Endothelial cell of umbilical vein (primary cell): ENCODE measurements around the gene ZDHHC18. TPM values are rescaled to one million over a fixed set of nuclear protein-coding genes. Genes with fewer than 3 reads are reported as not detected.

ENCODE experiments used
- BruUV-seq: library from RNA; stranded (reverse); fragments of 400-500 nt; replicated peaks from 2 replicates; lab custom pipeline; 2021; lab: Mats Ljungman, UMichigan
- CTCF ChIA-PET: fragments of 300-600, 350-600 bp; sonication (Branson Sonifier 250); formaldehyde crosslinking; loops from one replicate; lab custom pipeline; 2021; ENCODE audit warnings: antibody characterized with exemption, inconsistent platforms; lab: Charles Lee
- POLR2A ChIA-PET: fragments of 300-600, 350-600 bp; sonication (Branson Sonifier 250); formaldehyde crosslinking; loops from one replicate; lab custom pipeline; 2021; ENCODE audit warnings: antibody characterized with exemption, inconsistent platforms; lab: Charles Lee
- DNase-seq: peaks from one replicate; pipeline ENCODE4 v3.0.0-alpha.2; 2011; ENCODE audit warnings: low read depth, low spot score
- FAIRE-seq: peaks from 2 replicates; lab custom pipeline; 2011; peaks lifted over from hg19 to GRCh38; lab: Jason Lieb, UNC
- H2AFZ ChIP-seq: 2 replicates; pipeline ENCODE4 v1.6.0; 2012; ENCODE audit warnings: low read depth, low read length, control low read depth, inconsistent platforms
- H3K27ac ChIP-seq: 2 replicates; pipeline ENCODE4 v1.5.1; 2011; ENCODE audit warnings: low read depth, mild to moderate bottlenecking, control low read depth, low read length, moderate library complexity; ENCODE audit not compliant: insufficient read depth
- H3K27me3 ChIP-seq, 2 experiments: 2 replicates each; pipeline versions ENCODE4 v1.6.0 to v1.6.1; 2011; ENCODE audit warnings: low read length in 2 of 2, mixed read lengths in 1 of 2; ENCODE audit not compliant: control insufficient read depth in 2 of 2, insufficient read depth in 2 of 2
- H3K36me3 ChIP-seq, 2 experiments: 2 replicates in 1 of 2; 3 replicates in 1 of 2; pipeline ENCODE4 v1.5.1; 2011; ENCODE audit warnings: low read length in 2 of 2, mild to moderate bottlenecking in 1 of 2, moderate library complexity in 1 of 2; ENCODE audit not compliant: control insufficient read depth in 2 of 2, insufficient read depth in 2 of 2; ENCODE audit errors: extremely low read depth in 1 of 2
- H3K4me1 ChIP-seq: 3 replicates; pipeline ENCODE4 v1.5.1; 2011; ENCODE audit warnings: mild to moderate bottlenecking, low read length; ENCODE audit not compliant: control insufficient read depth, insufficient read depth; ENCODE audit errors: extremely low read depth
- H3K4me2 ChIP-seq: 2 replicates; pipeline ENCODE4 v1.6.1; 2011; ENCODE audit warnings: low read length, control low read depth, mixed read lengths; ENCODE audit not compliant: insufficient read depth
- H3K4me3 ChIP-seq, 3 experiments: fragments of 200-600 bp in 1 of 3; sonication (generic), shearing (Covaris generic) in 1 of 3; replicated peaks in 1 of 3; 2 replicates each; pipeline ENCODE4 v1.5.1; 2011 to 2016; ENCODE audit warnings: control low read depth in 3 of 3, low read length in 3 of 3, mild to moderate bottlenecking in 2 of 3, inconsistent platforms in 1 of 3, low read depth in 1 of 3, moderate library complexity in 1 of 3; ENCODE audit not compliant: insufficient read depth in 1 of 3
- H3K79me2 ChIP-seq: 2 replicates; pipeline ENCODE4 v1.6.0; 2012; ENCODE audit warnings: low read length, inconsistent platforms; ENCODE audit not compliant: control insufficient read depth, insufficient read depth
- H3K9ac ChIP-seq: replicated peaks from 2 replicates; pipeline ENCODE3; 2011; ENCODE audit warnings: low read length, control low read depth; ENCODE audit not compliant: insufficient read depth; ENCODE audit errors: extremely low read depth
- H3K9me1 ChIP-seq: replicated peaks from 3 replicates; pipeline ENCODE4 v1.6.0; 2011; ENCODE audit warnings: mild to moderate bottlenecking, low read length; ENCODE audit not compliant: control insufficient read depth, insufficient read depth; ENCODE audit errors: extremely low read depth
- H3K9me3 ChIP-seq: replicated peaks from 2 replicates; pipeline ENCODE4 v1.5.1; 2012; ENCODE audit warnings: low read length, inconsistent platforms; ENCODE audit not compliant: control insufficient read depth, insufficient read depth
- H4K20me1 ChIP-seq: replicated peaks from 2 replicates; pipeline ENCODE3; 2011; ENCODE audit warnings: mild to moderate bottlenecking, low read length; ENCODE audit not compliant: control insufficient read depth, insufficient read depth; ENCODE audit errors: extremely low read depth
- CTCF ChIP-seq, 2 donors: IDR thresholded peaks; 1 replicate in 1 of 2; 2 replicates in 1 of 2; pipeline ENCODE4 v1.5.1; 2011; ENCODE audit warnings: low read length in 2 of 2, mild to moderate bottlenecking in 2 of 2, moderate library complexity in 2 of 2, control low read depth in 1 of 2, inconsistent platforms in 1 of 2, low read depth in 1 of 2; ENCODE audit not compliant: insufficient read depth in 1 of 2; ENCODE audit errors: extremely low read depth in 1 of 2
- EZH2 ChIP-seq: IDR thresholded peaks from 2 replicates; pipeline ENCODE4 v1.6.1; 2012; ENCODE audit warnings: borderline replicate concordance, low read depth, mild to moderate bottlenecking, moderate library complexity, low read length, inconsistent platforms; ENCODE audit not compliant: severe bottlenecking
- FOS ChIP-seq: IDR thresholded peaks from 2 replicates; pipeline ENCODE4 v1.6.1; 2011; ENCODE audit warnings: mild to moderate bottlenecking, low read length, moderate library complexity, borderline replicate concordance; ENCODE audit not compliant: insufficient read depth
- GATA2 ChIP-seq: IDR thresholded peaks from 2 replicates; pipeline ENCODE4 v1.7.0; 2011; ENCODE audit warnings: low read depth, mild to moderate bottlenecking, moderate library complexity, mixed read lengths, low read length; ENCODE audit not compliant: insufficient read length, insufficient read depth
- JUN ChIP-seq: IDR thresholded peaks from 2 replicates; pipeline ENCODE4 v1.6.1; 2011; ENCODE audit warnings: borderline replicate concordance, low read depth; ENCODE audit not compliant: insufficient read length, insufficient read depth
- MAX ChIP-seq: IDR thresholded peaks from 2 replicates; pipeline ENCODE4 v1.6.1; 2011; ENCODE audit not compliant: insufficient read depth, insufficient read length
- MYC ChIP-seq: IDR thresholded peaks from one replicate; pipeline ENCODE4 v1.6.1; 2011; ENCODE audit warnings: mild to moderate bottlenecking, low read depth, low read length
- POLR2A ChIP-seq: IDR thresholded peaks from 2 replicates; pipeline ENCODE4 v1.6.1; 2012; ENCODE audit warnings: low read depth, mild to moderate bottlenecking, control low read depth, low read length
- POLR2AphosphoS5 ChIP-seq: IDR thresholded peaks from 2 replicates; pipeline ENCODE4 v1.6.1; 2012; ENCODE audit warnings: low read depth, mild to moderate bottlenecking, control low read depth, low read length, moderate library complexity; ENCODE audit not compliant: insufficient read depth
- dilution Hi-C: fragments of 300-500 bp; cut with MboI; formaldehyde crosslinking; loops from one replicate; pipeline ENCODE4 v1.15.0; 2019; ENCODE audit warnings: low sequenced_read_pairs; ENCODE audit not compliant: extremely low pct_ligation_motif_present
- intact Hi-C: fragments of 100-400 bp; cut with micrococcal nuclease; formaldehyde crosslinking; loops from one replicate; pipeline ENCODE4 v1.10.0; 2022
- polyA plus RNA-seq, 4 experiments: library from polyadenylated mRNA; depleted of rRNA in 3 of 4; stranded (reverse) in 3 of 4; unstranded in 1 of 4; fragments of >200 nt; gene quantifications; 2 replicates each; pipeline versions ENCODE4 v1.2.1 to v1.2.3, GENCODE V29; 2011 to 2012; ENCODE audit warnings: missing spikeins in 1 of 4
- total RNA-seq: library from RNA; stranded (reverse); gene quantifications from 2 replicates; pipeline ENCODE4 v1.2.3, GENCODE V29; 2021

ZDHHC18 gene
- total and polyA plus RNA-seq, 2 donors (not counting 3 experiments of a cell fraction or from before 2014, with no cell fraction given), result 25.2 to 48.2 TPM

- no TSS peak for BruUV-seq
- Histone ChIP-seq H3K4me3 (no peak overlapping the region), H4K20me1 (no peaks in the 10 kb centered on the region), H3K9me3 (no peaks in the 10 kb centered on the region), H3K27me3 (no peaks in the 10 kb centered on the region), H3K27ac (no peak overlapping the region), H3K9me1 (no peaks in the 10 kb centered on the region), H3K9ac (no peak overlapping the region), H3K79me2 (no peaks in the 10 kb centered on the region), H3K4me1 (peaks cover 9% of the 10 kb centered on the region), H3K36me3 (peaks cover 12 to 37% of the 10 kb centered on the region in 2 experiments), H3K4me2 (no peak overlapping the region), H2AFZ (no peak overlapping the region)
- no peak for TF ChIP-seq POLR2AphosphoS5
- peak; percentile 85 to 89 for TF ChIP-seq CTCF (IDR thresholded peaks at IDR 0.05; ENCODE audit: extremely low read depth in 1 of 2, insufficient read depth in 1 of 2, low read depth in 1 of 2, low read length in 2 of 2)
- intact Hi-C loops, result loop anchor here (1.0 kb wide), 2 partner anchors 12 to 25 kb away; no protein-coding TSS in a partner anchor
- FAIRE-seq (peak; percentile 91), DNase-seq (peak; percentile 79)
- ChIA-PET CTCF (no interaction called here), POLR2A (no interaction called here)
- dilution Hi-C loops, result no loop called here
These were observed 26.7 kb downstream of the ZDHHC18 start for GRCh38 chr1:26853156-26853555.

- Histone ChIP-seq H3K79me2 (no peaks in the 10 kb centered on the region), H3K27ac (no peak overlapping the region), H3K36me3 (peaks cover 12 to 37% of the 10 kb centered on the region in 2 experiments), H3K9ac (no peak overlapping the region), H4K20me1 (no peaks in the 10 kb centered on the region), H3K4me3 (no peak overlapping the region), H3K4me2 (no peak overlapping the region), H3K27me3 (no peaks in the 10 kb centered on the region), H3K9me3 (no peaks in the 10 kb centered on the region), H3K4me1 (peaks cover 8% of the 10 kb centered on the region), H2AFZ (no peak overlapping the region), H3K9me1 (no peaks in the 10 kb centered on the region)
- intact Hi-C loops, result loop anchor here (1.0 kb wide), 2 partner anchors 12 to 25 kb away; no protein-coding TSS in a partner anchor
- ChIA-PET POLR2A (no interaction called here), CTCF (no interaction called here)
- FAIRE-seq (no peak), DNase-seq (no peak)
- TF ChIP-seq GATA2 (no peak), MAX (no peak), EZH2 (no peak), JUN (no peak), MYC (no peak), FOS (no peak), CTCF (IDR thresholded peaks at IDR 0.05; ENCODE audit: extremely low read depth in 1 of 2, insufficient read depth in 1 of 2, low read depth in 1 of 2, low read length in 2 of 2) (no peak), POLR2A (no peak), POLR2AphosphoS5 (no peak)
- no TSS peak for BruUV-seq
- dilution Hi-C loops, result no loop called here
These were observed 27.1 kb downstream of the ZDHHC18 start for GRCh38 chr1:26853600-26853999.
